Peyer's patch (tissue), 4 donors: Measurements from ENCODE around the gene XIRP2.

Experiments used
- POLR2A ChIP-seq, 2 donors: fragments of 450-650 bp; IDR thresholded peaks; one replicate each; pipeline ENCODE4 v1.5.1; 2017; ENCODE audit warnings: antibody characterized with exemption in 2 of 2, mild to moderate bottlenecking in 2 of 2, moderate library complexity in 2 of 2
- TF ChIP-seq, protein P1 (sequence below), 6 experiments: fragments of 450-650 bp in 4 of 6; fragments of 200-600 bp in 2 of 6; sonication (generic) in 1 of 6; IDR thresholded peaks; one replicate each; pipeline ENCODE4 v1.5.1; 2017 to 2019; ENCODE audit warnings: antibody characterized with exemption in 6 of 6, mild to moderate bottlenecking in 3 of 6, moderate library complexity in 1 of 6

DNA sequence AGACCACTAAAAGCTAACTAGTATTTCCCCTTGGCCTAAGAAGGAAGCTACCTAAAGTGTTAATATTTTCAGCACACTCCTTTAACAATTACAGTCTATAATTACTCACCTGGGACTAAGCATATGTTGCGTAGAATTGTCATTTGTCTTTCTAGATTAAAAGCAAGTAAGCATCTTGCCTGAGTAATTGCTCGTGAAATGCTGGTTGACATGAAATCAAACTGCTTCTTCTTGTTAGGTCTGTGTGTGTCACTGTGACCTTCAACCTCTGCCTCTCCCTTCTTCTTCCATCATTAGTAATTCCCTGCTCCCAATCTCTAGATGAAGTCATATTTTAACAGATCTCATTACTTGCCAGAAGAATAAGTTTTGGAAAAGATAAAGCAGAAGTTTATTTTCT is 212.2 kb downstream of the XIRP2 start:
- TF ChIP-seq, protein P1, sequence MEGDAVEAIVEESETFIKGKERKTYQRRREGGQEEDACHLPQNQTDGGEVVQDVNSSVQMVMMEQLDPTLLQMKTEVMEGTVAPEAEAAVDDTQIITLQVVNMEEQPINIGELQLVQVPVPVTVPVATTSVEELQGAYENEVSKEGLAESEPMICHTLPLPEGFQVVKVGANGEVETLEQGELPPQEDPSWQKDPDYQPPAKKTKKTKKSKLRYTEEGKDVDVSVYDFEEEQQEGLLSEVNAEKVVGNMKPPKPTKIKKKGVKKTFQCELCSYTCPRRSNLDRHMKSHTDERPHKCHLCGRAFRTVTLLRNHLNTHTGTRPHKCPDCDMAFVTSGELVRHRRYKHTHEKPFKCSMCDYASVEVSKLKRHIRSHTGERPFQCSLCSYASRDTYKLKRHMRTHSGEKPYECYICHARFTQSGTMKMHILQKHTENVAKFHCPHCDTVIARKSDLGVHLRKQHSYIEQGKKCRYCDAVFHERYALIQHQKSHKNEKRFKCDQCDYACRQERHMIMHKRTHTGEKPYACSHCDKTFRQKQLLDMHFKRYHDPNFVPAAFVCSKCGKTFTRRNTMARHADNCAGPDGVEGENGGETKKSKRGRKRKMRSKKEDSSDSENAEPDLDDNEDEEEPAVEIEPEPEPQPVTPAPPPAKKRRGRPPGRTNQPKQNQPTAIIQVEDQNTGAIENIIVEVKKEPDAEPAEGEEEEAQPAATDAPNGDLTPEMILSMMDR (IDR thresholded peaks at IDR 0.05) = no peak
- TF ChIP-seq POLR2A (IDR thresholded peaks at IDR 0.05) = no peak
